Activated naive CD8-positive, alpha-beta T cell (primary cell): Measurements from ENCODE around the gene BLTP2.

Experiments
- H3K27ac Mint-ChIP-seq: one replicate; pipeline ENCODE4 v1.8.0; 2021; ENCODE audit warnings: mixed read lengths
- H3K27me3 Mint-ChIP-seq: one replicate; pipeline ENCODE4 v1.8.0; 2021; ENCODE audit warnings: mixed read lengths
- H3K36me3 Mint-ChIP-seq: one replicate; pipeline ENCODE4 v1.8.0; 2021; ENCODE audit warnings: mixed read lengths
- H3K4me1 Mint-ChIP-seq: one replicate; pipeline ENCODE4 v1.8.0; 2021; ENCODE audit warnings: low read depth, mixed read lengths
- H3K4me3 Mint-ChIP-seq: one replicate; pipeline ENCODE4 v1.8.0; 2021; ENCODE audit warnings: mild to moderate bottlenecking, mixed read lengths
- H3K9me3 Mint-ChIP-seq: one replicate; pipeline ENCODE4 v1.8.0; 2021; ENCODE audit warnings: low read depth, mixed read lengths

BLTP2 gene

GRCh38 chr17:28598389-28598788, 46.6 kb downstream of the BLTP2 start:
- Mint-ChIP-seq H3K4me1 (peaks cover 23% of the 10 kb centered on the region), H3K4me3 (peak overlapping the region; percentile 97), H3K36me3 (no peaks in the 10 kb centered on the region), H3K27me3 (no peaks in the 10 kb centered on the region), H3K27ac (peak overlapping the region; percentile 97), H3K9me3 (no peaks in the 10 kb centered on the region)

GRCh38 chr17:28597606-28598383, 47.2 kb downstream of the BLTP2 start:
- H3K27ac Mint-ChIP-seq = peak overlapping the region; percentile 54
- peaks cover 23% of the 10 kb centered on the region for H3K4me1 Mint-ChIP-seq
- no peaks in the 10 kb centered on the region for H3K36me3 Mint-ChIP-seq
- H3K9me3 Mint-ChIP-seq = no peaks in the 10 kb centered on the region
- peak overlapping the region; percentile 97 for H3K4me3 Mint-ChIP-seq
- H3K27me3 Mint-ChIP-seq = no peaks in the 10 kb centered on the region
